Measurements from ENCODE around the gene TALDO1. TPM values are rescaled to one million over a fixed set of nuclear protein-coding genes. Genes with fewer than 3 reads are reported as not detected.

Gene TALDO1
- total and polyA plus RNA-seq, 2 of the 8 experiments (the other 6 are each of a cell fraction or from before 2014, with no cell fraction given) = 265 to 308 TPM

- no peak overlapping the region for H4K8ac ChIP-seq (ENCODE audit: extremely low read depth, insufficient read depth, low read length)
- H4K20me1 ChIP-seq (replicated peaks in 1 of 2; ENCODE audit: control insufficient read depth in 1 of 2, insufficient read depth in 2 of 2, low read length in 2 of 2) = peaks cover 7 to 20% of the 10 kb centered on the region in 2 experiments
- FAIRE-seq (no peak), DNase-seq (ENCODE audit: low read depth in 1 of 2, low spot score in 2 of 2) (no peak)
- H2BK20ac ChIP-seq (ENCODE audit: low read length) = no peak overlapping the region
- H3K23ac ChIP-seq (ENCODE audit: insufficient read length) = no peak overlapping the region
- H3K36me3 ChIP-seq (ENCODE audit: control insufficient read depth in 2 of 4, insufficient read depth in 4 of 4, low read length in 3 of 4) = peaks cover 0 to 3% (median 0%) of the 10 kb centered on the region in 4 experiments; a peak in 2 of 8 replicates
- H3K9me3 ChIP-seq (ENCODE audit: insufficient read depth in 2 of 2, low read depth in 1 of 2, low read length in 1 of 2) = no peaks in the 10 kb centered on the region
- H3K4ac ChIP-seq (replicated peaks; ENCODE audit: insufficient read length, low read depth, low read length) = no peak overlapping the region
- H3K14ac ChIP-seq (ENCODE audit: insufficient read length) = no peak overlapping the region
- no peak overlapping the region for H3K56ac ChIP-seq (replicated peaks; ENCODE audit: insufficient read length, low read depth, low read length)
- H3K9ac ChIP-seq (replicated peaks in 1 of 4; ENCODE audit: extremely low read depth in 1 of 4, low read depth in 3 of 4, low read length in 3 of 4) = no peak overlapping the region
- no peak overlapping the region for H4K91ac ChIP-seq (replicated peaks; ENCODE audit: insufficient read length, low read length)
- H3K27me3 ChIP-seq (replicated peaks in 1 of 4; ENCODE audit: control insufficient read depth in 3 of 4, extremely low read depth in 1 of 4, insufficient read depth in 3 of 4, low read length in 3 of 4) = no peaks in the 10 kb centered on the region; a peak in 1 of 7 replicates
- H4K5ac ChIP-seq (ENCODE audit: insufficient read length, low read depth, low read length) = no peak overlapping the region
- no peak overlapping the region for H3K18ac ChIP-seq (ENCODE audit: extremely low read depth, low read length)
- no peak overlapping the region for H2BK5ac ChIP-seq (ENCODE audit: low read depth, low read length)
- CTCF ChIA-PET (ENCODE audit: partially characterized antibody) = interaction anchor here (1.9 kb wide), 1 partner anchor 56 kb away, joined by 6 read pairs; no protein-coding TSS in a partner anchor
- H2AK5ac ChIP-seq (ENCODE audit: low read depth, low read length) = no peak overlapping the region
- POLR2A ChIA-PET (ENCODE audit: partially characterized antibody) = interaction anchor here (1.6 to 35.3 kb wide), 4 partner anchors 11 to 39 kb away, joined by 4 to 636 read pairs (median 38); partner anchors contain the start of genes CEND1, PIDD1, PNPLA2 and RPLP2
- 94% methylated on average over 14 of the region's 16 CpGs; no CpG with 5 or more reads in 1 of the 2 experiments for WGBS, 2 experiments (ENCODE audit: extremely low coverage in 1 of 2, insufficient coverage in 1 of 2, insufficient read length in 1 of 2, insufficient replicate concordance in 2 of 2, low coverage in 1 of 2, low lambda C conversion rate in 2 of 2, missing lambda C conversion rate in 1 of 2)
- TF ChIP-seq BRCA1 (IDR thresholded peaks at IDR 0.05; ENCODE audit: low read depth, low read length) = no peak
- no peak for TF ChIP-seq SP4 (IDR thresholded peaks at IDR 0.05; ENCODE audit: low read length)
- no peak for TF ChIP-seq TBP (IDR thresholded peaks at IDR 0.05; ENCODE audit: low read depth, low read length)
- H3K4me3 ChIP-seq (ENCODE audit: extremely low read depth in 1 of 4, insufficient read depth in 2 of 4, low read depth in 3 of 4, low read length in 4 of 4) = no peak overlapping the region
- no peak overlapping the region for H2AFZ ChIP-seq (ENCODE audit: low read length)
- H2BK12ac ChIP-seq (ENCODE audit: low read depth, low read length) = no peak overlapping the region
- H3K4me2 ChIP-seq (ENCODE audit: insufficient read depth in 1 of 2, low read depth in 2 of 2, low read length in 2 of 2) = no peak overlapping the region
- H3K79me1 ChIP-seq (ENCODE audit: low read depth, low read length) = 0 out of 2 replicates have a peak, but pooled peaks cover 3% of the 10 kb centered on the region
- peaks cover 6 to 18% of the 10 kb centered on the region in 2 experiments; a peak in 3 of 4 replicates for H3K79me2 ChIP-seq (ENCODE audit: control insufficient read depth in 1 of 2, insufficient read depth in 2 of 2, low read length in 2 of 2)
- H2BK15ac ChIP-seq (ENCODE audit: low read length) = no peak overlapping the region
- H3K27ac ChIP-seq (ENCODE audit: low read depth, low read length) = no peak overlapping the region
- no peak overlapping the region for H2BK120ac ChIP-seq (replicated peaks; ENCODE audit: low read depth, low read length)
- H3K4me1 ChIP-seq (replicated peaks in 1 of 4; ENCODE audit: control insufficient read depth in 3 of 4, insufficient read depth in 4 of 4, low read length in 3 of 4) = peaks cover 3 to 28% (median 18%) of the 10 kb centered on the region in 4 experiments
- peaks cover 13% of the 10 kb centered on the region; the same call in 1 of the 2 replicates for H3K23me2 ChIP-seq (ENCODE audit: low read depth, low read length)
These were observed 32.8 kb downstream of the TALDO1 start for GRCh38 chr11:779955-780532.

Measured in H1 (cell line).